ENCODE measurements around the gene NMS.

The NMS gene

DNA sequence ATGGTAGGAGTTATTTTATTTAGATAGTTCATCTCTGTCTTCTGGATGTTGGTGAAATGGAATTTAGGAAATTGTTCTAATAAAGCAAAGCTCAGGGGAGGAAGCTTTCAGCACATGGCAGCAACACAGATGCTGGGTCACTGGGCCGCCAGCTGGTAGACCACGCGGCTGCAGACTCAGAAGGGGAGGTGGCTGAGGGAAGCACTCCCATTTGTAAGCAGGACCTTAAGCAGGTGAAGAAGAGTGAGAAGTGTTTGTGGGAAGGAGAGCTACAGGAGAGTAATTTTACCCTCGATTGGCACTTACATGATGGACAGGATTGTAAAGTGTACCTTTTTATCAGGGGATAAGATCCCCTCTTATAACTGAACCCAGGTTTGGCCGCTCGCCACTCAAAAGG, 24.4 kb downstream of the NMS start:
- no peak for DNase-seq

DNA sequence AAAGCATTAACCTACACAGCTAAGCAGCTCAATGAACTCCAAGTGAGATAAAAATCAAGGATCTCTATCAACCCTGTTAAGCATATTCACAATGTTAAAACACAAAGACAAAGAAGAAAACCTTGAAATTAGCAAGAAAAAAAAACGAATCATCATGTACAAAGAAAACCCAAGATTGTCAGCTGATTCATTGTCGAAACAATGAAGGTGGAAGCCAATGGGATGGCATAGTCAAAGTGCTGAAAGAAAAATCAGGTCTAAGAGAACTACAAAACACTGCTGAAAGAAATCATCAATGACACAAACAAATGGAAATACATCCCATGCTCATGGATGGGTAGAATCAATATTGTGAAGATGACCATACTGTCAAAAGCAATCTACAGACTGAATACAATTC, 32.5 kb downstream of the NMS start:
- DNase-seq: no peak

GRCh38 chr2:100504542-100504941, 34.3 kb downstream of the NMS start:
- DNase-seq: no peak

GRCh38 chr2:100509066-100509465, 38.8 kb downstream of the NMS start:
- no peak for DNase-seq

- DNase-seq: no peak
Measured at GRCh38 chr2:100513650-100514049, 43.4 kb downstream of the NMS start.

DNA sequence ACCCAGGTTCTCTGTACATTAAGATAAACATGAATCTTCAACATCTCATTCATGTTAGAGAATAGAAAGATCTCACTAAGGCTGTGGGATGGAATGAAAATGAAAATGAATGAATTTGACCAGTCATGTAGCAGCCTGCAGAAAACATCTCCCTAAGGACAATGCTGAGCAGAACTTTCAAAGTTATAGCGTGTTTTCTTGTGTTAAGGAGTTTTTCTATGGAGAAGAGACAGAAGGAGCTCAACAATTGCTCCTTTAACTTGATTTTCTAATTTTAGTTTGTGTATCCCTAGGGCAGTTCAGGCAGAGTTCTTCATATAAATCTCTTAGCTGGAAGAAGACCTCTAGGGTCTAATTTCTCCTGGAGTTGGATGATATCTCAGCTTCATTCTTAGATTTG, 47.3 kb downstream of the NMS start:
- DNase-seq: no peak

- no peak for DNase-seq
Measured at GRCh38 chr2:100518801-100519200, 48.5 kb downstream of the NMS start.

- DNase-seq: no peak
Measured at GRCh38 chr2:100520224-100520623, 49.9 kb downstream of the NMS start.

GRCh38 chr2:100522430-100522829, 52.1 kb downstream of the NMS start:
- DNase-seq: no peak

DNA sequence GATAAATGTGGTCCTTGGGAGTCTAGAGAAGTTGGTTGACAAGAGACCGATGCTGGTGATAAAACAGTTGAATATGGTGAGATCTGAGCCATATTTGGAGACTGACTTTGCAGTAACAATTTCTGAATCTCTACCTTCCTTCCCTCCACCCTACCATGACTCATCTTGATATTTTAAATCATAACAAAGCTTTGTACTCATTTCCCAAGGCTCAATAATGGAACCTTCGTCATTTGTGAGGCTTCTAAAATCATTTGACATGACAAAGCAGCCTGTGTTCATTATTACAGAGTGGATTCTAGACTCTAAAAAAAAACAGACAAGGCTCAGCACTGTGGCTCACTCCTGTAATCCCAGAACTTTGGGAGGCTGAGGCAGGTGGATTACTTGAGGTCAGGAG, 54.0 kb downstream of the NMS start:
- DNase-seq: no peak

DNA sequence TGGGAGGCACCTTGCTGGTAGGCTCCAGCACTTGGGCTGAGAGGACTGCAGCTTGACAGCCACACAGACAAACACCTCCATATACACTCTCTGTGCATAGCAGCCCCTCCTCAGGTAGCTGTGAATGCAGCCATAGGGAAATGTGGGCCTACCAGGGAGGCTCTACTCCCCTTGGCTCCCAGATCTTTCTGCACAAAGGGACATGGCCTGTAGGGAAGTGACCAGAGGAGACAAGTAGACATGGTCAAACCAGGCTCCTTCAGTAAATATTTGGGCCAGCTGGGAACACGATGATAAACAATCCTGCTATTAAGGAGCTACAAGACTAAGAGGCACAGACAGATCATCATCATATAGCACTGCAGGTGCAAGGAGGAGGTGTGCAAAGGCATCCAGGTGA, 56.6 kb downstream of the NMS start:
- no peak for DNase-seq

DNA sequence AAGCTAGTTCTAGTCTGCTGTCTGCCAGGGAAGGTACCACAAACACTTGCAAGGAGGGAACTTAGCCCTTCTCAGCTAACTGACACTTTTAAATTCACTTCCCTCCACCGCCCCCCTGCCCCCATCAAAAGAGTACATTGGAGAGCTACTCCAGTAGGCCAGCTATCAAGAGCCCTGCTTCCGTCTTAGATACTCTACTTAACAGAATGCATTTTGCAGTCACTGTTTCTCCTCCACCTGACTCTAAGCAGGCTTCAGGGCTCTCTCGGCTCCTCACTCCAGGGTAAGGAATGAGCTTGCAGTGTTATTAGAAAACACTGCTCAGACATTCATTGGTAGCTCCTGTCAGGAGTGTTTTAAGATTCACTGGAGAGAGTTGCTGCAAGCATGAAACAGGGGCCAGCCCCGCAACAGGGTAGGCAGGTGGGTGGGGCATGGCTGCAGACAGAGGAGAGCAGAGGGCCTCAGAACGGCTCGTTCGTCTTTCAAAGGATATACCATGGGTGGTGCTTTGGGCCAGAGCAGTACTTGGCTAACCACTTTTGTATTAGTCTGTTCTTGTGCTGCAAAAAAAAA, 57.2 kb downstream of the NMS start:
- no peak for DNase-seq

DNA sequence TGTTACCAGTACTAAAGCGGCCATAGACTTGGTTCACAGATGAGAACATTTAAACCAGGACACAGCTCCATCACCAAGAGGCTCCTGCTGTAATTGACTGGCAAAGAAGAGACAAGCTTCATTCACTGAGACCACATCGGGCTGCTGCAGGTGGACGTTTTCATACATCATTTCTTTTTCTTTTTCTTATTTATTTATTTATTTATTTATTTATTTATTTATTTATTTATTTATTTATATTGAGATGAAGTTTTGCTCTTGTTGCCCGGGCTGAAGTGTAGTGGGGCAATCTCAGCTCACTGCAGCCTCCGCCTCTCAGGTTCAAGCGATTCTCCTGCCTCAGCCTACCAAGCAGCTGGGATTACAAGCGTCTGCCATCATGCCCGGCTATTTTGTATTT, 58.9 kb downstream of the NMS start:
- DNase-seq: no peak

- DNase-seq: no peak
Measured at GRCh38 chr2:100529900-100530299, 59.6 kb downstream of the NMS start.
